PC-3 (cell line): ENCODE results near the gene DUS1L. TPM values are rescaled to one million over a fixed set of nuclear protein-coding genes. Genes with fewer than 3 reads are reported as not detected.

ENCODE experiments used
- ATAC-seq: fragments of 200-7000 bp; cut with Tn5 transposase; 2 replicates; pipeline ENCODE4 v1.9.1; 2020; ENCODE audit warnings: mild to moderate bottlenecking, moderate library complexity
- BruUV-seq: library from RNA; stranded (reverse); fragments of 400-500 nt; replicated peaks from 2 replicates; lab custom pipeline; 2021; lab: Mats Ljungman, UMichigan
- CTCF ChIA-PET: fragments of 300-600 bp; sonication (Branson Sonifier 250); formaldehyde crosslinking; loops from one replicate; lab custom pipeline; 2022; ENCODE audit warnings: antibody characterized with exemption; lab: Charles Lee
- POLR2A ChIA-PET: fragments of 300-600 bp; sonication (Branson Sonifier 250); formaldehyde crosslinking; loops from one replicate; lab custom pipeline; 2022; ENCODE audit warnings: antibody characterized with exemption; ENCODE audit not compliant: unreplicated experiment; lab: Charles Lee
- DNase-seq: peaks from one replicate; pipeline ENCODE4 v3.0.0-alpha.2; 2015
- H2AFZ ChIP-seq: fragments of 300-600 bp; sonication (generic); 2 replicates; pipeline ENCODE4 v1.6.0; 2016; ENCODE audit warnings: antibody characterized with exemption, low read length
- H3F3A ChIP-seq: fragments of 300-600 bp; sonication (generic); one replicate; pipeline ENCODE4 v1.6.0; 2017; ENCODE audit warnings: antibody characterized with exemption, low read length, control low read depth, mild to moderate bottlenecking; ENCODE audit not compliant: unreplicated experiment
- H3K27ac ChIP-seq: fragments of 300-600 bp; sonication (generic); 2 replicates; pipeline ENCODE4 v1.5.1; 2016; ENCODE audit warnings: mild to moderate bottlenecking, low read length
- H3K27me3 ChIP-seq: fragments of 300-600 bp; sonication (generic); 2 replicates; pipeline ENCODE4 v1.6.1; 2016; ENCODE audit warnings: low read length, mixed read lengths
- H3K36me3 ChIP-seq: fragments of 300-600 bp; sonication (generic); 2 replicates; pipeline ENCODE4 v1.6.1; 2016; ENCODE audit warnings: low read depth, mixed run types, low read length, mixed read lengths
- H3K4me1 ChIP-seq: fragments of 300-600 bp; sonication (generic); 2 replicates; pipeline ENCODE4 v1.5.1; 2016; ENCODE audit warnings: low read length; ENCODE audit not compliant: insufficient read depth
- H3K4me2 ChIP-seq: fragments of 300-600 bp; sonication (generic); 2 replicates; pipeline ENCODE4 v1.6.0; 2016; ENCODE audit warnings: low read length
- H3K4me3 ChIP-seq: fragments of 300-600 bp; sonication (generic); 2 replicates; pipeline ENCODE4 v1.5.1; 2016; ENCODE audit warnings: mild to moderate bottlenecking, low read length, mixed read lengths
- H3K79me2 ChIP-seq: fragments of 300-600 bp; sonication (generic); 2 replicates; pipeline ENCODE4 v1.6.1; 2017; ENCODE audit warnings: low read length, mixed read lengths
- H3K9ac ChIP-seq: fragments of 300-600 bp; sonication (generic); 2 replicates; pipeline ENCODE4 v1.6.0; 2016; ENCODE audit warnings: mild to moderate bottlenecking, low read length
- H3K9me2 ChIP-seq: fragments of 300-600 bp; sonication (generic); replicated peaks from 2 replicates; pipeline ENCODE4 v1.6.1; 2016; ENCODE audit warnings: mixed run types, low read length, mixed read lengths
- H3K9me3 ChIP-seq: fragments of 300-600 bp; sonication (generic); 2 replicates; pipeline ENCODE4 v1.6.1; 2016; ENCODE audit warnings: low read length, mixed read lengths
- H4K20me1 ChIP-seq: fragments of 300-600 bp; sonication (generic); 2 replicates; pipeline ENCODE4 v1.6.1; 2016; ENCODE audit warnings: low read length, mixed read lengths
- CTCF ChIP-seq: fragments of 300-600 bp; sonication (generic); conservative IDR thresholded peaks from 2 replicates; pipeline ENCODE4 v1.5.1; 2017; ENCODE audit warnings: antibody characterized with exemption, low read depth, mild to moderate bottlenecking, low read length
- EZH2 ChIP-seq: fragments of 300-600 bp; sonication (generic); IDR thresholded peaks from one replicate; pipeline ENCODE4 v1.6.1; 2017; ENCODE audit warnings: antibody characterized with exemption, mild to moderate bottlenecking, low read length; ENCODE audit not compliant: unreplicated experiment
- EZH2phosphoT487 ChIP-seq: fragments of 300-600 bp; sonication (generic); IDR thresholded peaks from 2 replicates; pipeline ENCODE4 v1.6.1; 2018; ENCODE audit warnings: mild to moderate bottlenecking, antibody characterized with exemption, low read length, borderline replicate concordance
- intact Hi-C: fragments of 100-400 bp; cut with micrococcal nuclease; formaldehyde crosslinking; loops from 2 replicates; pipeline ENCODE4 v1.9.0; 2023
- total RNA-seq: library from RNA; depleted of rRNA; stranded (reverse); fragments of >200 nt; gene quantifications from 2 replicates; pipeline ENCODE4 v1.2.3, GENCODE V29; 2014

DUS1L gene
- total RNA-seq, 1 experiment from 2014 or later: 205 TPM

- Histone ChIP-seq H3K9me3 (no peaks in the 10 kb centered on the region), H4K20me1 (no peaks in the 10 kb centered on the region), H3K9me2 (no peaks in the 10 kb centered on the region), H3K27me3 (no peaks in the 10 kb centered on the region), H3K79me2 (no peaks in the 10 kb centered on the region), H2AFZ (no peak overlapping the region), H3K9ac (no peak overlapping the region), H3K4me2 (no peak overlapping the region), H3K27ac (no peak overlapping the region), H3K4me1 (peaks cover 23% of the 10 kb centered on the region), H3K4me3 (no peak overlapping the region), H3K36me3 (no peaks in the 10 kb centered on the region), H3F3A (no peaks in the 10 kb centered on the region)
- POLR2A ChIA-PET: interaction anchor here (0.6 kb wide), 1 partner anchor 10 kb away, joined by 8 read pairs; no protein-coding TSS in a partner anchor
- intact Hi-C loops: no loop called here
- CTCF ChIA-PET: no interaction called here
- ATAC-seq: no peak
- DNase-seq: no peak
- no TSS peak for BruUV-seq
- TF ChIP-seq EZH2 (no peak), CTCF (no peak), EZH2phosphoT487 (no peak)
Observed at GRCh38 chr17:82104797-82105416, 39.3 kb upstream of the DUS1L start.

- no TSS peak for BruUV-seq
- Histone ChIP-seq H3K9ac (peak overlapping the region; percentile 22), H3K4me1 (peaks cover 34% of the 10 kb centered on the region), H3K4me2 (no peak overlapping the region), H3K79me2 (peaks cover 9% of the 10 kb centered on the region), H2AFZ (no peak overlapping the region), H3K9me3 (no peaks in the 10 kb centered on the region), H3K36me3 (no peaks in the 10 kb centered on the region), H4K20me1 (no peaks in the 10 kb centered on the region), H3F3A (no peaks in the 10 kb centered on the region), H3K9me2 (no peaks in the 10 kb centered on the region), H3K27ac (peak overlapping the region; percentile 55), H3K4me3 (no peak overlapping the region), H3K27me3 (no peaks in the 10 kb centered on the region)
- POLR2A ChIA-PET: no interaction called here
- CTCF ChIA-PET: no interaction called here
- DNase-seq (peak; percentile 60), ATAC-seq (no peak)
- TF ChIP-seq EZH2: no peak
- TF ChIP-seq CTCF: no peak
- TF ChIP-seq EZH2phosphoT487: no peak
- intact Hi-C loops: no loop called here
Observed at GRCh38 chr17:82103553-82104451, 38.2 kb upstream of the DUS1L start.
